ENCODE measurements around the gene ADAMTS2.
A peak's percentile ranks its signal among the peaks of the same experiment; 100 is the strongest.

ADAMTS2 gene

DNA sequence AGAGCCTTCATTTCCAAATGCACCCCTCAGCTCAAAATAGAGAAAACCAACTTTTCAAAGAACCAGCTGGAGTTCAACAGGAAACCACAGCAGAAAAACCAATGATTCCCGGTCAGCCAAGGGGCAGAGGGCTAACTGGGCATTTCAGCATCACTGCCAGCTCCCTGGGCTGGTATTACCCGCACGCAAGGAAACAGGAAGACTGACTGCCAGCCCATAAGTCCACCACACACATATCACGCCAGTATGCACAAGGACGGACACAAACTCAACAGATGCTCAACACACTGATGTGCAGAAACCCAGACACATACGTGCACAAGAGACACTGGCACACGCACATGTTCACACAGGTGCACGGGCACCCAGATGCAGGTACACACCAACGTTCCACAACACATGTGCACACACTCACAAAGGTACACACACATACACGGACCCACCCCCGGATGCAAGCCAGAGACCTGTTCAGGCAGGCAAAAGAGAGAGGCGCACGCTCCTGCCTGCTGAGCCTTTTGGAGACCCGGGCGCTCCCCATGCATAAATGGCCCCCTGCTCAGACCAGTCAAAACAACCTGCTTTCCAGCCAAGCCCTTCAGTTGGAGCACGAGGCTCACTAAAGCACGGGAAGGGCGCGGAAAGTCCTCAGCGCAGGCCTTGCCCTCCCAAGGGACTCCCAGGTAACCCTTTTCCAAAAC is 2.1 kb downstream of the ADAMTS2 start:
- Histone ChIP-seq H3K4me3 (ENCODE audit: low read length in 2 of 2) (peak overlapping the region in 1 of 2 donors; percentile 81), H2BK15ac (ENCODE audit: low read length) (peak overlapping the region; percentile 2), H3K79me1 (ENCODE audit: low read depth, low read length) (no peaks in the 10 kb centered on the region), H2BK5ac (ENCODE audit: low read length) (peak overlapping the region; percentile 89), H2BK12ac (ENCODE audit: low read length) (no peak overlapping the region), H2BK120ac (ENCODE audit: low read depth, low read length) (no peak overlapping the region), H3K27me3 (ENCODE audit: control insufficient read depth in 3 of 3, insufficient read depth in 3 of 3, low read depth in 1 of 3, low read length in 3 of 3) (peaks cover 10 to 73% (median 46%) of the 10 kb centered on the region in 3 experiments), H3K27ac (replicated peaks; ENCODE audit: low read length) (no peak overlapping the region), H4K91ac (ENCODE audit: low read depth, low read length, poor library complexity) (no peak overlapping the region), H3K4ac (ENCODE audit: low read length) (no peak overlapping the region), H3K23ac (ENCODE audit: low read depth, low read length, poor library complexity) (peak overlapping the region; percentile 1), H2AK5ac (ENCODE audit: low read depth, low read length) (peak overlapping the region; percentile 5), H3K4me1 (ENCODE audit: control insufficient read depth in 2 of 2, insufficient read depth in 1 of 2, low read depth in 1 of 2, low read length in 2 of 2) (peaks cover 4 to 12% of the 10 kb centered on the region in 2 donors), H2AFZ (ENCODE audit: low read length) (no peak overlapping the region), H3K9ac (ENCODE audit: low read depth, low read length, poor library complexity) (peak overlapping the region; percentile 89), H3K9me3 (replicated peaks in 1 of 2; ENCODE audit: control insufficient read depth in 2 of 2, insufficient read depth in 1 of 2, low read depth in 1 of 2, low read length in 2 of 2) (no peaks in the 10 kb centered on the region), H4K8ac (ENCODE audit: low read depth, low read length) (no peak overlapping the region), H3K18ac (ENCODE audit: low read length) (peak overlapping the region; percentile 89), H3K36me3 (replicated peaks in 1 of 2; ENCODE audit: control insufficient read depth in 2 of 2, insufficient read depth in 2 of 2, low read length in 2 of 2) (no peaks in the 10 kb centered on the region), H3K4me2 (ENCODE audit: insufficient read depth, low read length, poor library complexity, severe bottlenecking) (peak overlapping the region; percentile 99), H3K14ac (ENCODE audit: low read length) (no peak overlapping the region)
- DNase-seq (ENCODE audit: low spot score) = no peak
- WGBS, 2 donors (ENCODE audit: extremely low coverage in 2 of 2, insufficient read length in 2 of 2, insufficient replicate concordance in 1 of 2) = no CpG with 5 or more reads among the region's 20 CpGs

DNA sequence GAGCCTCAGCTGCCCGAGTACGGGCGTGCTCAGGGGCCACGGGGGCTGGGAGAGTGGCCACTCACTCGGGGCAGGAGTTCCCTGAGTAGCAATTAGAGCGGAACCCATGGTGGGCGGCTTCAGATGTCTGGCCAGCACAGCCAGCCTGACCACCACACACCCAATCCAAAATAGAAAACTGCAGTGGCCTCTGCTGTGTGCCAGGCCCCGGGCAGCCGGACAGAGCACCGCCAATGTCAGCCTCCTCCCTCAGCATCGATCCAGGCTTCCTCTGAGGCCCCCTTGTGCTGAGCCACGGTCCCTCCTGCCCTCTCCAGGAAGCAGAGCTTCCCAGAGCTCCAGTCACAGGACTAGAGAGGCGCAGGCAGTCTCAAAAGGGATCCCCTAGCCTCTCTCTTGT is 2.7 kb downstream of the ADAMTS2 start:
- no peak overlapping the region for H2AK5ac ChIP-seq (ENCODE audit: low read depth, low read length)
- DNase-seq (ENCODE audit: low spot score) = no peak
- no peak overlapping the region for H2BK5ac ChIP-seq (ENCODE audit: low read length)
- no peak overlapping the region for H2BK12ac ChIP-seq (ENCODE audit: low read length)
- no peak overlapping the region for H3K4me2 ChIP-seq (ENCODE audit: insufficient read depth, low read length, poor library complexity, severe bottlenecking)
- no peak overlapping the region for H3K14ac ChIP-seq (ENCODE audit: low read length)
- H3K9me3 ChIP-seq (replicated peaks in 1 of 2; ENCODE audit: control insufficient read depth in 2 of 2, insufficient read depth in 1 of 2, low read depth in 1 of 2, low read length in 2 of 2) = no peaks in the 10 kb centered on the region
- no peak overlapping the region for H3K4ac ChIP-seq (ENCODE audit: low read length)
- H4K8ac ChIP-seq (ENCODE audit: low read depth, low read length) = no peak overlapping the region
- no peaks in the 10 kb centered on the region for H3K79me1 ChIP-seq (ENCODE audit: low read depth, low read length)
- no peak overlapping the region for H3K9ac ChIP-seq (ENCODE audit: low read depth, low read length, poor library complexity)
- H3K4me3 ChIP-seq (ENCODE audit: low read length in 2 of 2) = no peak overlapping the region
- no peak overlapping the region for H3K18ac ChIP-seq (ENCODE audit: low read length)
- no CpG with 5 or more reads among the region's 13 CpGs for WGBS, 2 donors (ENCODE audit: extremely low coverage in 2 of 2, insufficient read length in 2 of 2, insufficient replicate concordance in 1 of 2)
- no peak overlapping the region for H2AFZ ChIP-seq (ENCODE audit: low read length)
- peaks cover 10 to 67% (median 46%) of the 10 kb centered on the region in 3 experiments for H3K27me3 ChIP-seq (ENCODE audit: control insufficient read depth in 3 of 3, insufficient read depth in 3 of 3, low read depth in 1 of 3, low read length in 3 of 3)
- no peak overlapping the region for H4K91ac ChIP-seq (ENCODE audit: low read depth, low read length, poor library complexity)
- no peak overlapping the region for H3K23ac ChIP-seq (ENCODE audit: low read depth, low read length, poor library complexity)
- H3K27ac ChIP-seq (replicated peaks; ENCODE audit: low read length) = no peak overlapping the region
- H3K4me1 ChIP-seq (ENCODE audit: control insufficient read depth in 2 of 2, insufficient read depth in 1 of 2, low read depth in 1 of 2, low read length in 2 of 2) = peaks cover 4 to 14% of the 10 kb centered on the region in 2 donors
- H2BK15ac ChIP-seq (ENCODE audit: low read length) = no peak overlapping the region
- H2BK120ac ChIP-seq (ENCODE audit: low read depth, low read length) = no peak overlapping the region
- H3K36me3 ChIP-seq (replicated peaks in 1 of 2; ENCODE audit: control insufficient read depth in 2 of 2, insufficient read depth in 2 of 2, low read length in 2 of 2) = no peaks in the 10 kb centered on the region

DNA sequence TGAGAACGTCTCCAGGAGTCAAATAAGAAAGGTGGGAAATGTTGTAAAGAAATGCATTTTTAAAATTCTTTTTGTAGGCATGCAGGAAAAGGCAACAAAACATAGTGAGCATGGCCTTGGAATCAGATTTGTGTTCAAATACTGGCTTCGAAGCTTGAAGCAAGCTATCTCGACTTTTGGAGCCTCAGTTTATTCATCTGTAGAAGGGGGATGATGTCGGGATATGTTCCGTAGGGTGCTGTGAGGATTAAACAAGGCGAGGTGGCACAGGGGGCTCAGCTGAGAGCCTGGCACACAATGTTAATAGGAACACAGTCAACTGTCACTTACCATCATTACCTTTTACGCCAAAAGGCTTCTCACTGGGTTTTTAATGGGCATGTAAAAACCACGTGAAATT is 4.8 kb downstream of the ADAMTS2 start:
- no peak overlapping the region for H2BK12ac ChIP-seq (ENCODE audit: low read length)
- no peak overlapping the region for H2BK5ac ChIP-seq (ENCODE audit: low read length)
- no peak overlapping the region for H3K27ac ChIP-seq (replicated peaks; ENCODE audit: low read length)
- H3K9ac ChIP-seq (ENCODE audit: low read depth, low read length, poor library complexity) = no peak overlapping the region
- no peak overlapping the region for H3K4ac ChIP-seq (ENCODE audit: low read length)
- no peak overlapping the region for H3K14ac ChIP-seq (ENCODE audit: low read length)
- H2AFZ ChIP-seq (ENCODE audit: low read length) = no peak overlapping the region
- H3K79me1 ChIP-seq (ENCODE audit: low read depth, low read length) = no peaks in the 10 kb centered on the region
- no peak overlapping the region for H2BK120ac ChIP-seq (ENCODE audit: low read depth, low read length)
- no peak overlapping the region for H3K23ac ChIP-seq (ENCODE audit: low read depth, low read length, poor library complexity)
- peaks cover 6 to 50% (median 30%) of the 10 kb centered on the region in 3 experiments for H3K27me3 ChIP-seq (ENCODE audit: control insufficient read depth in 3 of 3, insufficient read depth in 3 of 3, low read depth in 1 of 3, low read length in 3 of 3)
- WGBS, 2 donors (ENCODE audit: extremely low coverage in 2 of 2, insufficient read length in 2 of 2, insufficient replicate concordance in 1 of 2) = no CpG with 5 or more reads among the region's 8 CpGs
- H4K8ac ChIP-seq (ENCODE audit: low read depth, low read length) = no peak overlapping the region
- H3K9me3 ChIP-seq (replicated peaks in 1 of 2; ENCODE audit: control insufficient read depth in 2 of 2, insufficient read depth in 1 of 2, low read depth in 1 of 2, low read length in 2 of 2) = no peaks in the 10 kb centered on the region
- peak overlapping the region; percentile 82 for H2AK5ac ChIP-seq (ENCODE audit: low read depth, low read length)
- no peak overlapping the region for H3K18ac ChIP-seq (ENCODE audit: low read length)
- H2BK15ac ChIP-seq (ENCODE audit: low read length) = no peak overlapping the region
- H4K91ac ChIP-seq (ENCODE audit: low read depth, low read length, poor library complexity) = no peak overlapping the region
- no peaks in the 10 kb centered on the region for H3K36me3 ChIP-seq (replicated peaks in 1 of 2; ENCODE audit: control insufficient read depth in 2 of 2, insufficient read depth in 2 of 2, low read length in 2 of 2)
- H3K4me1 ChIP-seq (ENCODE audit: control insufficient read depth in 2 of 2, insufficient read depth in 1 of 2, low read depth in 1 of 2, low read length in 2 of 2) = peaks cover 4 to 16% of the 10 kb centered on the region in 2 donors
- H3K4me3 ChIP-seq (ENCODE audit: low read length in 2 of 2) = no peak overlapping the region
- DNase-seq (ENCODE audit: low spot score) = no peak
- no peak overlapping the region for H3K4me2 ChIP-seq (ENCODE audit: insufficient read depth, low read length, poor library complexity, severe bottlenecking)

- H3K9me3 ChIP-seq (replicated peaks in 1 of 2; ENCODE audit: control insufficient read depth in 2 of 2, insufficient read depth in 1 of 2, low read depth in 1 of 2, low read length in 2 of 2) = no peaks in the 10 kb centered on the region
- H2BK12ac ChIP-seq (ENCODE audit: low read length) = no peak overlapping the region
- peak overlapping the region; percentile 65 for H3K18ac ChIP-seq (ENCODE audit: low read length)
- H3K23ac ChIP-seq (ENCODE audit: low read depth, low read length, poor library complexity) = peak overlapping the region; percentile 44
- H4K8ac ChIP-seq (ENCODE audit: low read depth, low read length) = no peak overlapping the region
- DNase-seq (ENCODE audit: low spot score) = no peak
- no peak overlapping the region for H2BK5ac ChIP-seq (ENCODE audit: low read length)
- no peak overlapping the region for H3K27ac ChIP-seq (replicated peaks; ENCODE audit: low read length)
- no peak overlapping the region for H2AFZ ChIP-seq (ENCODE audit: low read length)
- H3K14ac ChIP-seq (ENCODE audit: low read length) = no peak overlapping the region
- no peak overlapping the region for H3K4ac ChIP-seq (ENCODE audit: low read length)
- no peaks in the 10 kb centered on the region for H3K36me3 ChIP-seq (replicated peaks in 1 of 2; ENCODE audit: control insufficient read depth in 2 of 2, insufficient read depth in 2 of 2, low read length in 2 of 2)
- H2BK120ac ChIP-seq (ENCODE audit: low read depth, low read length) = peak overlapping the region; percentile 65
- H2BK15ac ChIP-seq (ENCODE audit: low read length) = no peak overlapping the region
- no peak overlapping the region for H3K4me2 ChIP-seq (ENCODE audit: insufficient read depth, low read length, poor library complexity, severe bottlenecking)
- no peak overlapping the region for H3K9ac ChIP-seq (ENCODE audit: low read depth, low read length, poor library complexity)
- H2AK5ac ChIP-seq (ENCODE audit: low read depth, low read length) = peak overlapping the region; percentile 82
- no peak overlapping the region for H4K91ac ChIP-seq (ENCODE audit: low read depth, low read length, poor library complexity)
- peaks cover 6 to 50% (median 30%) of the 10 kb centered on the region in 3 experiments for H3K27me3 ChIP-seq (ENCODE audit: control insufficient read depth in 3 of 3, insufficient read depth in 3 of 3, low read depth in 1 of 3, low read length in 3 of 3)
- no peak overlapping the region for H3K4me3 ChIP-seq (ENCODE audit: low read length in 2 of 2)
- H3K79me1 ChIP-seq (ENCODE audit: low read depth, low read length) = no peaks in the 10 kb centered on the region
- peaks cover 4 to 16% of the 10 kb centered on the region in 2 donors for H3K4me1 ChIP-seq (ENCODE audit: control insufficient read depth in 2 of 2, insufficient read depth in 1 of 2, low read depth in 1 of 2, low read length in 2 of 2)
- WGBS, 2 donors (ENCODE audit: extremely low coverage in 2 of 2, insufficient read length in 2 of 2, insufficient replicate concordance in 1 of 2) = no CpG with 5 or more reads among the region's 10 CpGs
Measured at GRCh38 chr5:179339996-179340395, 5.3 kb downstream of the ADAMTS2 start.
